HG03558 (cell line): ENCODE results near the gene KCNMA1.

Source experiments
- ATAC-seq: cut with Tn5 transposase; IDR thresholded peaks from one replicate; pipeline ENCODE4 v1.9.1; 2021; ENCODE audit warnings: moderate number of reproducible peaks; ENCODE audit not compliant: unreplicated experiment; ENCODE audit errors: extremely low read depth

Gene KCNMA1

DNA sequence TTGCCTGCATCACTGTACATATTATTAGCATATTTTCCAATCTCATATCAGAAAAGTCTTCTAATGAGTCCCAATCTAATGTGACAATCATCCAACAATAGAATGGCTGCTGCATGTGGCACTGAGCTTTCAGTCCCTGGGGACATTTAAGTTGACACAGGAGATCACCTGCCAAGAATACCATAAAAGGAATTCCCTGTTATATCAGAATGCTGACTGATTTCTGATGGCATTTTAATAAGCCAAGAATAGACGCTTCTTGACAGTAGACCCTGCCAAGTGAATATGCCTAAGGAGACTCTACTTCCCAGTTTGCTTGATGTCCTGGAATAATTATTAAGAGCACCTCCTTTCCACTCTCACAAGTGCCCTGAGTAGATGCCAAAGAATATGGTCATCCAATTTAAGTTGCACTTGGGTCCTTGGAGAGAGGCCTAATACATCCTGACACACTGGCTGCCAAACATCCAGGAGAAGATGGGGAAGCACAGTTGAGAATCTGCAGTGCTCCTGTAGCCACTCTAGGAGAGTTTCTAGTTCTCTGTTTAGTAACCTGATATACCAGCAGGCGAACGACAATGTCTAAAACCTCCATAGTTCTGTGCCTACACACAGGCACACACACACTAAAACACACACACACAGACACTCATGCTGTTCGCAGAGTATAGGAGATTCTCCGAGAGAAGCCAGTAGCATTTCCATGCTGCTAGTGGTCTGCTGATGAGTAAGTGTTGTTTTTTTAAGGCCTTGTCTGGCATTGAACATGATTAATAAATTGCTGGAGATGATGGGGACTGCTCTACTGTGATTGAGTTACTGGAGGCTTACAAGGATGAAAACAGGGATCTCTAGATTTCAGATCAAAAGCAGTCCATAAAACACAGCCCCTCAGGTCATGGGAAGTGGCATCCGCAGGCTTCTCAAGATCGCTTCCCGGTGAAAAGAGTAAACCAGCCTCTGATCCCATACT is 369.6 kb downstream of the KCNMA1 start:
- no peak for ATAC-seq

DNA sequence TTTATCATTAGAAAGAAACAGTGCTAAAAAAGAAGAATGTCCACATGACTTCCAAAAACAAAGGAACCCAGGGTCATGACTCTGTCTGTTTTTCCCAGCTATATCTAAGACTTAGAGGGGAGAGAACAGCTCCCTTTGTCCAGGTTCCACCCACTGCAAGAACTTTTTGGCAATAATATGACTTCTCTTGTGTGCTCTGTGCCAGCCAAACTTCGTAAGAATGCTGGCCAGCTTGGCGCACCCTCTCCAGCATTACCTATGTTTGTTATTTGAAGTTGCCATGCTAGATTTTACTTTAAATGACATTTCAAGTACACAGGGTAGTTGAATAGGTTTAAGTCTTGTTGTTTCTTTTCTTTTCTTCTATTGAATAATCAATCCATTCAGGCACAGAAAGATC is 371.4 kb downstream of the KCNMA1 start:
- ATAC-seq: no peak

DNA sequence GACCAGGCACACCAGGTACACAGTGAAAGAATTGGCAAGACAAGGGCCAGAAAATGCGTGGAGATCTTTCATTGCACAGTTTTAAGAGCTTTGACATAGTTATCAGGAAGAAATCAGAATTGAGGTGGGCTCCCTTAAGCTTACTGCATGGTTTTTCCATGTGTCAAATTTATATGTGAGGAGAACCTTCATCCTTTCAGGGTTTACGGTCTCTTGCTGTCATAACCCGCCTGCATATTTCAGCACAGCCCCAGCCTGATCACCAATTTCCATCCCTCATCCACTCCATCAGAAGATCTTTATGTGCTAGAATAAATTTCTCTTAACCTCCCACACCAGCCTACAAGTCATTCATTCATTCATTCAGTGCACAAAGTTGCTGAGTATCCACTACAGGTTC is 373.1 kb downstream of the KCNMA1 start:
- ATAC-seq: no peak

DNA sequence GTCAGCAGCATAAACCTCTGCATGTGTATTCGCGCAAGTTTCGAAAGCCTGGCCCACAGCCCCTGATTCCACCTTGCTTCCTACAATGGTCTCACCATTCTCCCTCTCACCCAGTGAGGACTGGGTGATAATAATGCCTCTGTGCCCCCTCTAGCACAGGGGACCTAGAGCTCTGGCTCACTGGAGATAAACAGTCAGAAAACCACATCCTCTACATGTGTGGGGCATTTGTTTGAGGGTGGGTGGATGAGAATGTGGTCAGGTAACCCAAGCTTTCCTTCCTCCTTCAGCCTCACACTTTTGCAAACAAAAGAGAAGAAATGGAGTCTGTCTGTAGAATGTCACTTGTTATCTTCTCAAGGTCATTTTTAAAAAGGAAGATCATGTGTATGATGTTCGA is 373.5 kb downstream of the KCNMA1 start:
- no peak for ATAC-seq

DNA sequence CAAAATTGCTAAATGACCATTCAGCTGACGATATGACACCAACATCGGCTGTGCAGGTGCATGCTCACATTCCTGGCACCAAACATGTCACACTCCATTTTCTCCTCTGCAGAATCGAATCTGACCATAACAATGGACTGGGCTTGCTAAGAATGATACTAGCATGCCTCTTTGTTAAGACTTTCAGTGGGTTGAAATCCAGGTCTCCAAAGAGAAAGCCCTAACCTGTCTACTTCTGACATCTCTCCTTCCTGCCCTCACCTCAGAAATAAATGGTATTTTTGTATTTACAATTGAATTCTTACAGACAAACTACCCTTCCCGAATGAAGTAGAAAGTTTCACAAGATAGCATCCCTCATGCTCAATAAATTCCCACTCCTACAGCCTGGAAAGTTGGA is 373.9 kb downstream of the KCNMA1 start:
- ATAC-seq: no peak

DNA sequence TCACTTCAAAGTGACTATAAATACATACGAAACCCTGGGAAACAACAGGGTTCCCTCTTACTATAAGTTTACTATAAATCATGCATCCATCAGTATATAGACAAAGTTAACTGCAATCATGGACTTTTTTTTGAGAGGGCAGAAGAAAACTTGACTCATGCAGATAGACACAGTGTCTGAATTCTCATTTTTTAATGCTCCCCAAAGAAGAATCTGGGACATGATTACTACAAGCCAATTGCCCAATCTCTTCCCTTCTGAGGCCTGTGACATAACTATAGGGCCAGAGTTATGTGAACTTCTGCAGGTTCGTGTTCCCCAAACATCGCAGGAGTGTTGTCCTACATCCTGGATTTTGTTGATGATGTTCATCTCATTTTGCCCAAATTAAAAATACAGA is 376.5 kb downstream of the KCNMA1 start:
- no peak for ATAC-seq

DNA sequence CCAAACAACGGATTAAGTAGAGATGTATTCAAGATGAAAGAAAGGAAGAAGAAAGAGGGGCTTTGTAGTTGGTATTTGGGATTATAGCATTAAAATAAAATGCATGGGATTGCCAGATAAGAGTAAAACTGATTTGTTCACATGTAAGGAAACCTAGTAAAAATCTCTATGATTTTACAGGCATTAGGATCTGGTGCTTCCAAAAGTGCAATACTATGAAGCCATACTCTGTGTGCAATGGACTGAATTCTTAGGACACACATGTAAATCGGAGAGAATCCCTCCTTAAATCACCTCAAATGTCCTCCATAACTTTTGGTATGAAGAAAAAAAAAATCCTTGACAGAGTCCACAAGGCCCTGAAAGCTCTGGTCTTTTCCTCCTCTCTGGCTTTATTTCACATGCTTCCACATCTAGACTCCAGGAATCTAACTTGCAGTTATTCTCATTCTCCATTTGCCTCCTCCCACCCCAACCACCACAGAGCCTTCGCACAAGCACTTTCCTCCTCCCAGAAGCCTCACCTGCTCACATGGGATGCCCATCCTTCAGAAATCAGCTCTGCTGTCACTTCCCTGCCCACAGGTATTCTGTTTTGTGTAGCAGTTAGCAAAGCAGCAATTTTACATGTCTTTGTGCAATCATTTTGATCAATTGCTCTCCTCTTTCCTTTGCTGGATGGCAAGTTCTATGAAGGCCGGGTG is 378.3 kb downstream of the KCNMA1 start:
- no peak for ATAC-seq

DNA sequence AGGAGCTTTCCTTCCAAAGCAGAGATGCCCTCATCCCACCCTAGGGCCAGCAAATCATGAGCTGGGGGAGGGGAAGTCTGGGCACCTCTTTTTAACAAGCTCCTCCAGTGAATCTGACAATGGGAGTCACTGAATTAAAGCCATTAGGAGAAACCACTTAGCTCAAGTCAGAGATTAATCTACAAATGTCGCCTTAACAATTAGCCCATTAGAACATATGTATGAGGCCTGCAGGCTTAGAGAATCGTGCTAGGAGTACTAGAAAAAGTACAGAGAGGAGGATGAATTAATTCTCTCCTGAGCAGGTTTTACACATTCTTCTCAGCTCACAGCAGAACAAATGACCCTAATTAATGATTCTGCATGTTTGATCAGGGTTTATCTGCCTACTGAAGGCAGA is 381.3 kb downstream of the KCNMA1 start:
- ATAC-seq: no peak

DNA sequence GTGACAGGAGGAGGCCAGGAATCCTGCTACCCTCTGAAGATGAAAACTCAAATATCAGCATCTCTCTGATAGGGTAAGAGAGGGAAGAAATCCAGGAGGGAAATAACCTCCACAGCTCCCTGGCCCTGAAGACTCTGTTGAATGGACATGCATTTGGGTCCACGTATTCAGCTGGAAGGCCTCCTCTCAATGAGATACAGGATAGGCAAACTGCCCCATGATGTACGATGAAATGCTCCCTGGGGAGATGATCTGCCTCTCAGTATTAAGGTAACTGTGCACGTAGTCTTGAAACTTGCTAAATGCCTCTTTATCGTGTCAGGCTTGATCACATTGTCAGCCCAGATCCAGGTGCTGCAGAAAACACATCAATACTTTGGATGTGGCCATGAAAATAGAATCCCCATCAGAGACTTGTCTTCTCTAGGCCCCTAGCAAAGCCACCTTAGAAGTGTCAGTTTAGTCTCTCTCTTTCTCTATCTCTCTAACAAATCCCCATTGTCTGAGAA is 384.0 kb downstream of the KCNMA1 start:
- no peak for ATAC-seq

DNA sequence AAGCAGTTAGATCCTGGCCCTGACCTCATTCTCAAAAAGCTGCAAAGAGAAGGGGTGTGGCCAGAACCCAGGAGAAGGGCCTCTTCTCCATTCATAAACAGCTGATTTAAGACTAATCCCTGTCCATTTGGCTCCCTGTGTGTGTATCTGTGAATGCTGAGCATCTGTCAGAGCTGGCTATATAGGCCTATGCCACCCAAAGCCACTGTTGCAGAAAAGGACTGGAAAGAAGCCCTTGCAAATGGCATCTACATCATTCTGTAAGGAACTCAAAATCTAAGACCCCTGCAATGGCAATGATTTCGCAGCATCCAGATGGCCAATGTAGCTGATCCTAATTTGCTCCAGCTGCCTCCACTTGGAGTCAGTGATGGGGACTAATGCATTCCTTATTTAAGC is 384.5 kb downstream of the KCNMA1 start:
- no peak for ATAC-seq

DNA sequence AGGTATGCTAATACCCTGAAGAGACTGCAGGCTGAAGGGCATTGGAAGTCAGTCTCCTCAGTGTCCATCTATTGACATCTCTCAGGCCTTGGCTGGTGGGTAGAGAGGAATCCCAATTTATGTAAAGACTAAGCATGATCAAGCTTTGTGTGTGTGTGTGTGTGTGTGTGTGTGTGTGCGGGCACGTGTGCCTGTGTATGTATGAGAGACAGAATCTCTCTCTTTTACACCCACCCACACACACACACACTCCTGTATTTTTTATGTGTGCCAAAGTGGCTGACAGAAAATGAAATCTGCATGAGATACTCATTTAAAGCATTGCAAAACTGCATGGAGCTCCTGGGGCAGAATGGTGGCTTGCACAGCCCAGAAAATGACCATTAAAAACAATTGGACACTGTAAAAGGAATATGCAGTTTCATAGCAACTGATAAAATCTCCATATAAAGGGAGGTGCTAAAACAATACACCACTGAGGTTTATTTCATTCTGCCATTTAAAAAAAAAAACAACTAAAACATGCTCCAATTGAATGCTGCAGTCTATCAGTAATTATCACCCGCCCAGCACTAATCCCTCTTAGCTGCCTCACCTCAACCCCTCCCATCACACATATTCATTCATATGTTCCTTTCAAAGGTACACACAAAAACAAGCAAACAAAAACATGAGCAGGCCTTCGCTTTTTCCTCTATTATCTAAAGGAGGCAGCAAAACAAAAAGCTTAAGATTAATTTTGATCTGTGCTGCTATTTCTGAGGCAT is 385.0 kb downstream of the KCNMA1 start:
- no peak for ATAC-seq

DNA sequence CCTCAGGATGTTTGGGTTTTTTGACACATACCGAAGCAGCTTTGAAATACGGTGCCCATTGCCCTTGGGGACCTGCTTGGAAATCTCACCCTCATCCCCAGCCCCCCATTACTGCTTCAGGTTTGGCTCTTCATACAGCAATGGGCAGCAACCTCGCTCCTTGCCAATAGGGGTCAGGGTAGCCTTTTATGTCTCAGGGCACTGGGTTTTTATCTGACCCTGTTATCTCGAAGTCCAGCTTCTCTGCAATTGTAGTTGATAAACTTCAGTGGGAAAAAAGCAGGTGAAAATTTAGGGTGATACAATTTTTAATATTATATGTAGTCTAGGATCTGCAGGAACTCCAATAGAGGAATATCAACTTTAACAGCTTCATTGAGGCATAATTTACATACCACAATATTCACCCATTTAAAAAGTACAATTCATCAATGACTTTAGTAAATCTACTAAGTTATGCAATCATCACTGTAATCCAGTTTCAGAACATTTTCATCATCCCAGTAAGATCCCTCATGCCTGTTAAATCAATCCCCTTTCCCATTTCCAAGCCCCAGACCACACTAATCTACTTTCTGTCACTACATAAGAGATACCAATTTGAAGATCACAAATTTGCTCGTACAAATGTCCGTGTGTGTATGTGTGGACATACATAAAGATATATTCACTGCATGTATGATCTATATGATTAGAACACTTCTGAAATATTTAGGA is 386.2 kb downstream of the KCNMA1 start:
- no peak for ATAC-seq

DNA sequence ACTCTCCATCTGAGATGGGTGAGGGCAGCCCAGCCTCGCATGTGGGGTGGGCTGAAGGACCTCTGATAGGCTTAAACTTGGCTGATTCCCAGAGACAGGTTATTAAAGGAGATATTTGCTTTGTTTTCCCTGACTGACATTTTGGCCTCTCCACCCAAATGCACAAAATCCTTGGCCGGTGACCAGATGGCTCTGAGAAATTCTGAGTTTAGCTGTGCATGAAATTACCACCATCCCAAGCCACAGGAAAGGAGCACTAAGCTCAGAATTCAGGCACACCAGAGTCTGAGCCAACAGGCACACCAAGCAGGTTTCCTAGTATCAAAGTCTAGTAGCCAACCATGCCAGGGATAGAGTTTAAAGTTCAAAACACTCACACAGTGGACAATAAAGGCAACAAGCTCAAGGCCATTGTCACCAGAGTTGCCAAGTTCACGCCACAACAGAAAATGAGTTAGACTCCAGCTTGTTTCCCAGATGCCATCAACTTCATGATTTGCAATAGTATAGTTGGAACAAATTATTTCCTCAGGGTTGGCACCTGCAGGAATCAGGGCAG is 387.6 kb downstream of the KCNMA1 start:
- ATAC-seq: no peak

DNA sequence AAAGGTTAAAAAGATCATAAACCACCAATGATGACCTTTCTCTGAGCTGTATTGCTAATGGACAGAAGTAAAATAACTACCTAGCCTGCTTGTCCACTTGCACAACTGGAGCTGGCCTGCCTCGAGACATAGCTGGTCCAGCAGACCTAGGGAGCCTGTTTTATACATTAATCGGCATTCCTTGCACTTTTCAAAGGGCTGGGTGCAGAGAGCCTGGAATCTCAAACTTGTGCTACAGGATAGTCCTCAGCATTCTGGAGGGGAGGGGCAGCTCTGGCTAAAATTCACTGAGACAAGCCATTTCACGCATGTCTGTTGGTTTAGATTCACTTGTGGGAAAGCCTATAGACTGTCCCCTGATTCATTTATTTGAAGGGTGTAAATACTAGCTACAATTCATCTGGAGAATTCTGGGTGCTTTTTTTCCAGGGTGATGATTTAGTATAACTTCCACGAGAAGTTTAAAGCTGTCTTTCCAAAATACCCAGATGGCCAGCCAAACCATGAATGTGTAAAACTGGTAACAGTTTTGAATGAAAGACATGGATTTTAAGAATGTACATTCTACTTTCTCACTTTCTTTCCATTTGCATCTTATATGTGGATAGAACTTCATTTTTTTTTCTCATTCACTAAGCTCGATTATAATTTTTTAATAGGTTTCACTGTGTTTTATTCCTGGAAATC is 389.4 kb downstream of the KCNMA1 start:
- no peak for ATAC-seq

DNA sequence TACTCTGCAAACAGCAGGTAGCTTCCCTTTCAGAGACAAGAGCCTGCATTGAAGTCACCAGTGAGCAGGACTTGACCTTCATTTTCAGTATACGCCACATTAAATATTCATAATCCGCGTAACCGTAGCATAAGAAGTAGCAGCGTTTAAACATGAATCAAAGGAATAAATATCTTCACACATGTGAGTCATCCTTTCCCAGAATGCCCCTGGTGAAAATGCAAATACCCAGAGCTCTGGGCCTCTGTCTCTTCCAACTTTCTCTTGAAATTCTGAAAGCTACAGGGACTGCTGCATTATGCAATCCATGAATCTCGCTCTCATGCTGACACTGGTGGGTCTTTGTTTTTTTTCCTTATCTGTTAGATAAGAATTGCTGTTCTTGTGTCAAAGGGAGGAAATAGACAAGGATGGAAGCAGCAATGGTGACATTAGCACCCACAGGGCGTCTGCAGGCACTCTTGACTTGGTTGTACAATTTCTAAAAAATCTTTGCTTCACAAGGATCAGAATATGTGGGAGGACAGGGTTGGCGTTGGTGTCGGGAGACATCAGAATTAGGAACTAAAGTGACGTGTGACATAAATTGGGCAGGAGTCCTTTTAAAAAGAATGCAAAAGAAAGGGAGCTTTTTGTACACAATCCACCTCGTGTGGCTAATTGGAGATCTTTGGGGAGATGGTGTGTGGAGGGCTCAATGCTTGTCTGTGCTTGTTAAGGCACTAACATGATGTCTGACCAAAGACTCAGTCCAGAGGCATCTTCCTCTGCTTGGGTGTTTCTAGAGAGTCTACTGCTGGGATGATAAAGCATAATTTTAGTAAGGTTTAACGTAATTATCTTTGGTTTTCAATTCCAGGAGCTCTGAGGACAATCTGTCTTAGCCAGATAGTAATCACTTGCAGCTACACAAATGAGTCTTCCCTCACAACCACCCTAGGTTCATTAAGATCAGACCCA is 390.3 kb downstream of the KCNMA1 start:
- no peak for ATAC-seq

DNA sequence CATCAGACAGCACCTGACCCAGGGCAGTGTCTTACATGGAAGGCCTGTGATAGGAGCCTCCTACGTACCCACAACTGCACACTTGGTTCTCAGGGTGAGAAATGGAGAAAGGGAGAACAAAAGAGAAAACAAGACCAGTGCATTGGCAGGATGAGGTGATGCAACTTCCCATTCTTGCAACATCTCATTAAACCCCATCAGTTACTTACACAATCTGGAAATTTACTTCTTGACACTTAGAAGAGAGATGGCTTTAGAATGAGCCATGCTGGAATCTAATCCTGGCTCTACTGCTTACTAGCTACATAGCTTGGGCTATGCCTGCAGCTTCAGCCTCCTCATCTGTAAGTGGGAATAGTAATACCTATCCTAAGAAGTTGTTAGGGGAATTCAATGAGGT is 391.7 kb downstream of the KCNMA1 start:
- no peak for ATAC-seq

DNA sequence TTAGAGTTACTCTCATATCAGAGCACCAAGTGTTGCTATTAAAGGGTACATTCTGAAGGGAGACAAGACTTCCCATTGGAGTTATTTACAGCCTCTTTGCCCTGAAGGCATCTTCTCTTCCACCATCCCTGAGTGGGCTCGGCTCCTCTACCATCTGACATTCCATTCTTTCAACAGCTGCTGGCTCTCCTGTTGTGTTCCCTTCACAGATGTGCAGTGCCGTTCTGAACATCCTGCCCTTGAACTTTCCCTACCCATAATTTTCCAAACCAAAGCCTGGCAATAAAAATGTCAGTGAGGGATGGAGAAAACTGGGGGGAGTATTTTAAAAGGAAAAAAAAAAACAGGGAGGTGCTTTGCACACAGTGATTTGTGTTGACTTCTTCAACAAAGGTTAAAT is 392.9 kb downstream of the KCNMA1 start:
- ATAC-seq: no peak

DNA sequence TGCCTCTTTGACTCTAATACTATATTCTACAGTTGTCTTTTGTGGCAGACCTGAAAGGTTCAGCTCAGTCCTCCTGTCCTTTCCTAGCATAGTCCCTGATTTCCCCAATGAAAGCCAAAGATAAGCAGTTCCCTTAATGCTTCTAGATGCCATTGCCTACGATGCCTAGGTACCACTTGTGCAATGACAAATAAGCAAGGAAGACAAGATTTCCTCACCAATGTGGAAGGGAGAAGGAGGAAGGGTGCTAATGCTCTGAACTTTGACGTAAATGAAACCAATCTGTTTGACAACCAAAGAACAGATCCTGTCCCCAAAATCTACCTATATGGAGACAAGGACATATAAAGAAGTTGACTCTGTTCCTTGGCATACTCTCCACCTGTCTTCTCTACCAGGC is 393.3 kb downstream of the KCNMA1 start:
- no peak for ATAC-seq
